NCI-H146 (cell line): Measurements from ENCODE around the gene TSLP.

Experiments used
- DNase-seq: peaks from one replicate; lab custom pipeline; 2025; lab: John Stamatoyannopoulos, UW

The TSLP gene

DNA sequence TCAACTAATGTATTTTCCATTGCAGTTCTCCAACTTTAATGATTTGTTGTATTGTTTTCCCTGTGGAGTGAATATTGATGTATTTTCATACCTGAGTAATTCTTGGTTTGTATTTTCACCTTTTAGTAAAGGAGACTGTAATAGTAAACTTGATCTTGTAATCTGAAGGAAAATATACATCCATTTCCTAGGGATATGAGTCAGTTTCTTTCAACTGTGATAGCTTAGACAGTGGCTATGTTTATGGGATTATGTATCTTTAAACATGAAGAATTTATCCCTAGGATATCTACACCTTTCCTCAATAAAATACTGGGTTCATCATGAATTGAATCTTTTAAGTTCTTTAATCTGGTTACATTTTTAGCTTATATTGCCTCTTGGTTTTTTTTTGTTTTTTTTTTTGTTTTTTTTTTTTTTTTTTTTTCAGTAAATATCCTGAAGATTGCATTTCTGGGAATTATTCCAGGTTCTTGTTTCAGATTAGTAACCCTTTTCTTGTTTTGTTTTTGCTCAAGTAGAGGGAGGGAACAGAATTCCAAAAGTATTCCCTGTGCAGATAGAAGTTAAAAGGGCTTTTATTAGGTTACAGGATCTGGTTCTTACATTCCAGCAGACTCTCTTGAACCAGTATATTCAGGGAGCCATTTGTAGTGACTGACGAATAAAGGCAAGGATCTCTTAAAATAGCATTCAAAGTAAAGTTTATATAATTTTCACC, 27.7 kb downstream of the TSLP start:
- no peak for DNase-seq

GRCh38 chr5:111106320-111106948, 34.9 kb downstream of the TSLP start:
- DNase-seq = no peak

- DNase-seq = no peak
Measured at GRCh38 chr5:111107371-111107770, 35.9 kb downstream of the TSLP start.

GRCh38 chr5:111111956-111112355, 40.4 kb downstream of the TSLP start:
- DNase-seq = no peak

GRCh38 chr5:111113678-111114077, 42.2 kb downstream of the TSLP start:
- no peak for DNase-seq

DNA sequence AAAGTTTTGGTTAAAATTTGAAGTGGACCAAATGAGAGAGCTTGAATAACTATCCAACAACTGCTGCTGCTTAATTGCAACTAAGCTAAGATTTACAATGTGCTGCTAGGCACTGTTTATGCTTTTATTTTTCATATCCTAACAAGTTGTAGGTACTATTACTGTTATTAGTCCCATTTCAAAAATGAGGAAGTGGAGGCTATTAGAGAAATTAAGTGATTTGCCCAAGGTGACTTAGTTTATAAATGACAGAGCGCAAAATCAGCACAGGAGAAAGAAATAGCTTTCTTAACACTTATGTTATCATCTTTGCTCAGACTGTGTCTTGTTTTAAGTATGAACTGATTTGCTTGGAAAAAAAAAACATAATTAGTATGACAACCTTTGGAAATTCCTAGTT, 43.7 kb downstream of the TSLP start:
- no peak for DNase-seq

- DNase-seq = no peak
Measured at GRCh38 chr5:111116550-111116949, 45.0 kb downstream of the TSLP start.

GRCh38 chr5:111117136-111117535, 45.6 kb downstream of the TSLP start:
- DNase-seq = no peak

DNA sequence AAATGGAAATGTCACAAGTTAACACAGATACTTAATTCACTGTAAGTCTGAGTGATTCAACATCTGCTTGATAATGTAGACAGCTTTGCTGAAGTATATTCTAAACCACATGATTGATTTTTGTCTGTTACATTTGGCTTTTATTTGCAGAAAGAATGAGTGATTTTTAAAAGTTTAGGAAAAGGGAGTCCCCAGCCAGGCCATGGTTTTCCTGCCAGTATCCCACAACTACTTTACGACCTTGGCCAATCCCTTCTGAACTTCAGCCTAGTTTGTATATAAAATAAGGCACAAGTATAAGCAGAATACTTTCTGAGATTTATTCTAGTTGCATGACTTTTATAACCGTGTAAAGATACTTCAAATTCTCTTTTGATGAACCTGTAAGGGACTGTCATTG, 47.7 kb downstream of the TSLP start:
- no peak for DNase-seq

GRCh38 chr5:111119856-111120255, 48.3 kb downstream of the TSLP start:
- DNase-seq = no peak

DNA sequence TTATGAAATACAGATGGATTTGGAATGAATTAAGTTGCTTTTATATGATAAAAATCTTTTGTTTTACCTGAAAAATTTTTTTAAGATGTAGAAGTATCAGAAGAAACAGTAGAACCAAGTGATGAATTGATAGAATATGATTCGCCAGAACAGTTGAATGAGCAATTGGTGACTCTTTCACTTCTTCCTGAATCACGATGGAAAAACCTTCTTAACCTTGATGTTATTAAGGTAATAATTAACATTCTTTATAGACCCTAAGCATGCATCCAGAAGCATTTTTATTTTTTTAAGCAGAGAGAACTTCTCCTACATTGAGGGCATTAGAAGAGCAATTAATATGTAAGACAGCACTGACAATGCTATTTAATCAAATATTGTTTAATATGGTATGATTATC, 49.4 kb downstream of the TSLP start:
- DNase-seq = no peak

GRCh38 chr5:111121926-111122325, 50.4 kb downstream of the TSLP start:
- no peak for DNase-seq

- DNase-seq = no peak
Measured at GRCh38 chr5:111122398-111122797, 50.9 kb downstream of the TSLP start.

DNA sequence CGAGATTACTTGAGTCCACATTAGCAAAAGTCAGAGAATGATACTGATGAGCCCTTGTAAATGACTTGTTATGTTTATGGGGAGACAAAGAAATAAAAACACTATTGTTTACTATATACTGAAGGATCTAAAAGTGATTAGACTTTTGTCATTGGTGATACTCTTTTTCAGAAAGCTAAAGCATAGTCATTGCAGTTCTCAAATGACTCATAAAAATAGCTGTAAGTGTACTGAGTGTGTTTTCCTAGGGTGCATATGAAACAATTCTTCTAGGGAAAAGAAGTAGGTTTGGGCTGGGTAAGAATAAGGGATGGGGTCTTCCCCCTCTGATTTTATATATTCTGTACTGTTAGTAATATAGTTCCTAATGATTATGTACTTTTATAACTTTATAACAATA, 53.3 kb downstream of the TSLP start:
- DNase-seq = no peak

DNA sequence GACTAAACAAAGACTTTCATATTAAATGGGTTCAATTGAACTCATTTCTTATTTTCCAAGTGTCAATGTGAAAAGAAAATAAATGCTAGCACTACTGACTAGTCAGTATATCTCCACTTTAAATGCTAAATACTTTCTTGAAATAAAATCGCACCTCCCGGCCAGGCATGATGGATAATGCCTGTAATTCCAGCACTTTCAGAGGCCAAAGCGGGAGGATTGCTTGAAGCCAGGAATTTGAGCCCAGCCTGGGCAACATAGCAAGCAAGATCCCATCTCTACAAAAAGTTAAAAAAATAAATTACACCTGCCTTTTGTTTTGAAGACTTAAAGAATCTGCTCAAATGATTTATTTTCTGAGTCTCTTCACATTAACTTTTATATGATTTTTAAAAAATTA, 55.4 kb downstream of the TSLP start:
- DNase-seq = no peak
